Measurements from ENCODE around the gene CAD.

The CAD gene

DNA sequence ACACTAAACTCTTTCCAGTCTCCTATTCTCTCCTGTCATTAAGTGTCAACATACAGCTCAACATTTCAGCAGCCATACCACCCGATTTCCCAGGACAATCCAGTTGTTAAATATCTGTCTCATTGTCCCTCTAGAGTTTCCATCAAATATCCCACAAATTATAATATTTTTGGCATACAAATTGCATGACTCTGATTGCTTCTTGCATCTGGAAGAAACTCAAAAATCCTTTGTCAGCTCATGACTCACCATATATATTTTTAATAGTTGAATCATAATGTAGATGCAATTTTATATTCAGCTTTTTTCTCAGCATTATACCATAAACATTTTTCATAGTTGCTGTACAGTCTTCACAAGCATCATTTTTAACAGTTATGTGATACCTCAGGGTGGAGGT is 38.5 kb downstream of the CAD start:
- peaks cover 22 to 68% (median 46%) of the 10 kb centered on the region in 11 experiments for H3K27me3 ChIP-seq
- no peaks in the 10 kb centered on the region for H3K36me3 ChIP-seq
- H4K20me1 ChIP-seq = peaks cover 0 to 28% (median 0%) of the 10 kb centered on the region in 11 experiments; a peak in 8 of 22 replicates
- no peak for TF ChIP-seq Cebpa-rat (IDR thresholded peaks at IDR 0.05)
- no peak overlapping the region for H3K4me3 ChIP-seq
- H3K4me2 ChIP-seq = no peak overlapping the region
- H3K9ac ChIP-seq = no peak overlapping the region
- H3K4me1 ChIP-seq = peaks cover 0 to 18% (median 14%) of the 10 kb centered on the region in 10 experiments; a peak in 16 of 20 replicates
- H3K27ac ChIP-seq = no peak overlapping the region
- H3K9me3 ChIP-seq (replicated peaks in 1 of 11) = no peaks in the 10 kb centered on the region

DNA sequence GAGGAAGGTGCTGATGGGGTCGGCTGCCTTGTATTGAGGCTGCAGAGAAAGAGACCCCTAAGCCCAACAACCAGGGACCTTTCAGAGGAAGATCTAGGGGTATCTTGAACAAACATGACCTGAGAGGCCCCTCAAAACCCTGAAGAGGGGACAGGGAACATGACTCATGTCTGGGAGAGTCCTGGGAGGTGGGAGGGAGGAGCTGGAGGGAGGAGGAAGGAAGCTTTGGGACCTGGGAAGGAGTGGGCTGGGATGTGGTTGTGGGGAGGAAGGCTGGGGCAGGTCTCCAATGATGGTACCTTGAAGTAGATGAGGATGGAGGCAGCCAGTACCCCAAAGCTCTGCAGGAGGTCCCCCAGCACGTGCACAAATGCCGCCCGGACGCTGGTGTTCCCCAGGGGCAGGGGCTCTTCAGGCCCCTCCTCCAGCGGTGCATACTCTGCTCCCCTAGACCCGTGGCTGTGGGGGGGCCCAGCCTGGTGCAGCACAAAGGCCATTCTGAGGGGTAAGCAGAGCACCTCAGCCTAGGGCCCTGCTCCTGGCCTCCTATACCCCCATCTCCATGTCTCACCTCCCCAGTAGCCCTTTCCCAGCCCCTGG is 39.8 kb downstream of the CAD start:
- Histone ChIP-seq H3K9me3 (replicated peaks in 1 of 11) (no peaks in the 10 kb centered on the region), H3K4me3 (no peak overlapping the region), H4K20me1 (peaks cover 0 to 36% (median 9%) of the 10 kb centered on the region in 11 experiments; a peak in 17 of 22 replicates), H3K27ac (no peak overlapping the region), H3K9ac (no peak overlapping the region), H3K36me3 (no peaks in the 10 kb centered on the region), H3K4me1 (peaks cover 1 to 6% (median 4%) of the 10 kb centered on the region in 10 experiments; a peak in 18 of 20 replicates), H3K4me2 (peak overlapping the region in 2 of 11 experiments; percentile 21 to 28; a peak in 4 of 22 replicates), H3K27me3 (peaks cover 35 to 71% (median 57%) of the 10 kb centered on the region in 11 experiments)
- TF ChIP-seq Cebpa-rat (IDR thresholded peaks at IDR 0.05) = no peak

DNA sequence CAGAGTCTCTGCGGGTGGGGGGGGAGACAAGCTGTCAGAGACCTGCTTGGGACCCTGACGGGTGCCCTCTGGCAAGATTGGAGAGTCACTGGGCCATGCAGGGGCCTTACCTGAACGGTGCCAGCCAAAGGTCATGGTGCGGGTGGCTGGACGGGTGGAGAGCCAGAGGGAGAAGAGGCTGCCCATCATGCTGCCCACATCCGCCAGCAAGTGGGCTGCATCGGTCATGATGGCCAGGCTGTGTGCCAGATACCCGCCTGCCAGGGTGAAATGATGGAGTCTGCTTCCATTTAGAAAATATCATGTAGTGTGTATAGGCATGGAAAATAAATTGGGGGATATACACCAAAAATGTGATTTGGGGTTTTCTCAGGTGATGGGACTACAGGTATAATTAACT is 40.9 kb downstream of the CAD start:
- TF ChIP-seq Cebpa-rat (IDR thresholded peaks at IDR 0.05) = no peak
- peaks cover 6 to 15% (median 12%) of the 10 kb centered on the region in 10 experiments; a peak in 17 of 20 replicates for H3K4me1 ChIP-seq
- no peaks in the 10 kb centered on the region for H3K36me3 ChIP-seq

DNA sequence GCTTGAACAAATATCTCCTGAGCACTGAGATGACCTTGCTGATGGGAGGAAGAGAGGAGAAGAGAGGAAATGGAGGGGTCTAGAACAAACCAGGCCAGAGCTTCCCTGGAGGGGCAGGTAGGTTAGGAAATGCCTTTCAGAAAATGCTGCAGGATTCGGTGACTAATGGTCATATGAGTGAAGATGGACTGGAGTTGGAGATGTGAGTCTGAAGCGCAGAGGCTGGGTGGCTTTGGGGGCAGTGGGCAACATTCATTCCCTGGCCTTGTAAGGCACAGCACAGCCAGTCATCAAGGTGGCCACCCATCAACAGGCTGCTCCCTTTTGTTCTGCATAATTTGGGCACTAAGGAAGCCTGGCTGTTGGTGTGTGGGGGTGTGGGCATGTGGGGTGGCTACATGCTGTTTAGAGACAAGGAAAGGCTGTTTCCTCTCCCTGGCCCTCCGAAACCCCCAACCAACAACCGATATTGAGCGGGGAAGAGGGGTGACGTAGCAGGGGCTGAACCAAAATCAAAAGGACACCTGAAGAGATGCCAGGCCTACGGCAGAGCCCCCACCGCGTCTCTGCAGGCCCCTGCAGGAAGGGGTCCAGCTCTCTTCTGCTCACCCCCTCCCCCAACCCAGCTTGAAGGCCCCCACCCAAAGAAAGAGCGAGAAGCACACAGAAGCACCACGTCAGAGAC is 44.2 kb downstream of the CAD start:
- Histone ChIP-seq H3K9me3 (replicated peaks in 1 of 11) (no peaks in the 10 kb centered on the region), H3K9ac (no peak overlapping the region), H4K20me1 (peaks cover 0 to 65% (median 34%) of the 10 kb centered on the region in 11 experiments; a peak in 19 of 22 replicates), H3K4me1 (peaks cover 23 to 38% (median 36%) of the 10 kb centered on the region in 10 experiments), H3K27ac (no peak overlapping the region), H3K27me3 (peaks cover 79 to 99% (median 97%) of the 10 kb centered on the region in 11 experiments), H3K36me3 (no peaks in the 10 kb centered on the region), H3K4me2 (peak overlapping the region in 2 of 11 experiments; percentile 98; a peak in 2 of 22 replicates), H3K4me3 (peak overlapping the region in 1 of 10 experiments; percentile 67; a peak in 1 of 20 replicates)
- TF ChIP-seq Cebpa-rat (IDR thresholded peaks at IDR 0.05) = no peak

More for the DNA sequence above, 40.9 kb downstream of the CAD start:
- Histone ChIP-seq H3K4me2 (no peak overlapping the region), H4K20me1 (peaks cover 0 to 47% (median 18%) of the 10 kb centered on the region in 11 experiments; a peak in 17 of 22 replicates), H3K27ac (no peak overlapping the region), H3K4me3 (no peak overlapping the region), H3K27me3 (peaks cover 46 to 82% (median 68%) of the 10 kb centered on the region in 11 experiments), H3K9ac (no peak overlapping the region), H3K9me3 (replicated peaks in 1 of 11) (no peaks in the 10 kb centered on the region)

DNA sequence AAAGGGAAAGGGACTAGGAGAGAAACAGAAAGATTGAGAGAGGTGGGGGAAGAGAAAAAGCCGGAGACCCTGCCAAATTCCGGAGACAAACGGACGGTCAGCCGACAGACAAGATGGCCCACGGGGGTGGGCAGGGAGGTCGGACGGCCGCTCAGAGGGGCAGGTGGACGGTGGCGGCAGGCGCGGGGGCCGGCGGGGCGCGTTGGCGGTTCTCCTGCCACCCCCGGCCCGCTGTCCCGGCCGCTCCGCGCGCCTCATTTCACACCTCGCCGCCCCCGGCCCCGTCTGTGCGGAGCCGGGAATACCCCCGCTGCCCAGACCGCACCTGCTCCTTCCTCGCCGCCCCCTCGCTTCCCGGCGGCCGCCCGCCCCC is 44.7 kb downstream of the CAD start:
- Histone ChIP-seq H3K4me3 (peak overlapping the region; percentile 53 to 74 (median 62)), H4K20me1 (peaks cover 0 to 63% (median 34%) of the 10 kb centered on the region in 11 experiments; a peak in 19 of 22 replicates), H3K27ac (no peak overlapping the region), H3K4me2 (peak overlapping the region; percentile 97 to 99 (median 98)), H3K9ac (peak overlapping the region in 7 of 11 experiments; percentile 38 to 65 (median 63); a peak in 12 of 22 replicates), H3K4me1 (peaks cover 23 to 38% (median 36%) of the 10 kb centered on the region in 10 experiments), H3K9me3 (replicated peaks in 1 of 11) (no peaks in the 10 kb centered on the region), H3K27me3 (peaks cover 84 to 99% (median 97%) of the 10 kb centered on the region in 11 experiments), H3K36me3 (no peaks in the 10 kb centered on the region)
- no peak for TF ChIP-seq Cebpa-rat (IDR thresholded peaks at IDR 0.05)

DNA sequence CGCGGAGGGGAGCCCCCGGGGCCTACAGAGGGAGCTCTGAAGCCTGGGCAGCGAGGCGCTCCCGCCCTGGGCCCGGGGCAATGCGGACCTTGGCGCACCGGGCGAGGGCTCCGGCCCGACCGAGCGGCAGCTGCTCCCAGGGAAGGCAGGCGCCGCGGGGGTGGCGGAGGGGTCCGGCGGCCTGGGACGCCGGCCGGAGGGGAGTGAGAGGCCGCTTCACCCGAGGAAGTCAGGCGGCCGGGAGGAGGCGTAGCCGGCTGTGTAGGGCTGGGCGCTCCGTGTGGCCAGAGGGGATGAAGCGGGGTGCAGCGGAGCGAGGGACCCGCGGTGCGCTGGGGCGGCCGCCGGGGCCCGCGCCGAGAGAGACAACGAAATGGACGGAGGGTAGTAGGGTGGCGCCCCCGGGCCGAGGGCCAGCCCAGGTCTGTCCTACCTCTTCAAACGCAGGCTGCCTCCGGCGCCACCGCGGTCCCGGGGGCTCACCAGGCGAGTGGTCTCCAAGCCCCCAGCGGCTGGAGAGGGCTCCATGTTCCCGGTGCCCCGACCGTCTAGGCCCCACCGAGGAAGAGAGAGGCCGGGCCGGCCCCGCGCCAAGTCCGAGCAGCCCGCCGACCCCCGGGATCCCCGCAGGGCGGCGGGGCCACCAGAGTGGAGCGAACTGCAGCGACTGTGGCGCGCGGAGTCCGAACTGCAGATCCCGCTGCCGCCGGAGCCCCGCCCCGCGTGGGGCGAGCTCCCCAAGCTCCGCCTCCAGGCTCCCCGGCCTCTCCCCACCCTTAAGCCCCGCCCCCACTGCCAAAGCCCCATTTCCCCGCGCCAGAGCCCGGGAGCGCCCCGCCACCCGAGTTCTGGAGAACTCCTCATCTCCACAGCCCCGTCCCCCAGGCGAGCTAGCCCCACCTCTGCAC is 45.5 kb downstream of the CAD start, which contains the start of gene SLC30A3:
Gene SLC30A3 (minus strand): TSS at position 669 of the 908 bp plus-strand sequence. CDS start 141 bp downstream, at position 528.
- peak within 1 kb of the TSS in 10 of 11 experiments; percentile 31 to 66 (median 60); a peak in 18 of 22 replicates for H3K9ac ChIP-seq
- H3K4me3 ChIP-seq = peak within 1 kb of the TSS; percentile 53 to 74 (median 62)
- peaks cover 88 to 100% (median 97%) of the 10 kb centered on the region in 11 experiments for H3K27me3 ChIP-seq
- no peak within 1 kb of the TSS for H3K27ac ChIP-seq
- H3K4me1 ChIP-seq = peaks cover 23 to 37% (median 36%) of the 10 kb centered on the region in 10 experiments
- H3K36me3 ChIP-seq = no peaks in the 10 kb centered on the region
- H3K9me3 ChIP-seq (replicated peaks in 1 of 11) = no peaks in the 10 kb centered on the region
- H3K4me2 ChIP-seq = peak within 1 kb of the TSS; percentile 97 to 99 (median 98)
- H4K20me1 ChIP-seq = peaks cover 0 to 57% (median 34%) of the 10 kb centered on the region in 11 experiments; a peak in 19 of 22 replicates
- TF ChIP-seq Cebpa-rat (IDR thresholded peaks at IDR 0.05) = no peak

DNA sequence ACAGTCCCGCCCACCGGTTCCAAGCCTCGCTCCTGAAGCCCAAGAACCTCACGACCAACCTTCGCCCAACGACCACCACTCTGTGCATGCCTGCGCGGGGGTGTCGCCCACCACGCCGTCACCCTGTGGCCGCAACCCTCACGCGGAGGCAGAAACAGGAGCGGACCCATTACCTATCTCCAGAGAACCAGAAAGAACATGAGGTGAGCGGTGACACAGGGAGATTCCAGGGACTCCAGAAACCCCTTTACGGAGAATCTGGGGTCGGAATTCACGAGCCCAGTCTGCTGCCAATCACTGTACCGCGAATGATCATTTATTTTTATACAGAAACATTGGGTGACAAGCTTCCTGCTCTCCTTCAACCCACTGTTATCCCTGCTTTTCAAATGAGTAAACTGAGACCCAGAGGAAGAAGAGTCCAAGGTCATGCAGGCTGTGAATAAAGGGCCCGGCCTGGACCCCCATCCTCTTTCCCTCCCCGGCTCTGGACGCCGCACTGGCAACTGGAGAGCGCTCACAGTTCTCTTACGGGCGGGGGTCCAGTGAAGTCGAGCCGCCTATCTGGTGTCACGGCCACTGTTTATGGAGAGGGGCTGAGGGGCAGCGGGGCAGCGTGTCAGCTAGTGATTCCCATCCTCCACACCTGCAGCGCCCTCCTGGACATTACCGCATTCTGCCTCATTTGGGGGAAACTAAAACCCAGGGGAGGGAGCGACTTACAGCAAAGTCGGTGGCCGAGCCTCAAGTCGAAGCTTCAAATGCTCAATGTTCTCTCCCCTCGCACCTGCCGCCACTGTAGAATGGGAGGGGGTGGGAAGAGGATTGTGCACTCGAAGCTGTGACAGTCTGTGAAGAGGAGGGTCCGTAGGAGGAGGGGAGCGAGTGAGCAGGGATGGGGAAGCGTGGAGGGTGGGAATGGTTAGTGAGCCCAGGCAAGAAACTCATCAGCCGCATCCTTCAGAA is 46.4 kb downstream of the CAD start:
- H3K27ac ChIP-seq = no peak overlapping the region
- H3K4me1 ChIP-seq = peaks cover 23 to 39% (median 36%) of the 10 kb centered on the region in 10 experiments
- H3K4me3 ChIP-seq = peak overlapping the region; percentile 53 to 74 (median 62)
- H3K9me3 ChIP-seq (replicated peaks in 1 of 11) = no peaks in the 10 kb centered on the region
- TF ChIP-seq Cebpa-rat (IDR thresholded peaks at IDR 0.05) = no peak
- peaks cover 0 to 56% (median 34%) of the 10 kb centered on the region in 11 experiments; a peak in 19 of 22 replicates for H4K20me1 ChIP-seq
- H3K4me2 ChIP-seq = peak overlapping the region; percentile 97 to 99 (median 98)
- no peaks in the 10 kb centered on the region for H3K36me3 ChIP-seq
- H3K27me3 ChIP-seq = peaks cover 88 to 100% (median 97%) of the 10 kb centered on the region in 11 experiments
- no peak overlapping the region; a peak in 2 of 22 replicates for H3K9ac ChIP-seq

Measured in BLaER1 treated with 17β-estradiol and CSF1 and Interleukin-3, amounts not matched to agents 10 nM and 100 nM (cell line).